Keratinocyte (primary cell): ENCODE results near the gene TAF11L3. TPM values are rescaled to one million over a fixed set of nuclear protein-coding genes. Genes with fewer than 3 reads are reported as not detected.
"Not testable (repeated sequence)": the region's sequence is repeated elsewhere in the genome, so short reads cannot be mapped to it uniquely, and the experiment has no call there.

ENCODE experiments used
- DNase-seq: peaks from one replicate; pipeline ENCODE4 v3.0.0-alpha.2; 2011; ENCODE audit warnings: low read depth, missing footprints, low spot score
- FAIRE-seq: peaks from 2 replicates; lab custom pipeline; 2011; peaks lifted over from hg19 to GRCh38; lab: Jason Lieb, UNC
- H2AFZ ChIP-seq: 2 replicates; pipeline ENCODE4 v1.6.0; 2012; ENCODE audit warnings: low read length, control low read depth, inconsistent platforms; ENCODE audit not compliant: control insufficient read depth
- H3K27ac ChIP-seq: 2 replicates; pipeline ENCODE4 v1.5.1; 2011; ENCODE audit warnings: low read length; ENCODE audit not compliant: control insufficient read depth, insufficient read depth
- H3K27me3 ChIP-seq: 3 replicates; pipeline ENCODE4 v1.6.0; 2011; ENCODE audit warnings: low read length; ENCODE audit not compliant: control insufficient read depth, insufficient read depth; ENCODE audit errors: extremely low read depth
- H3K36me3 ChIP-seq, 2 experiments: 2 replicates in 1 of 2; 3 replicates in 1 of 2; pipeline ENCODE4 v1.5.1; 2011; ENCODE audit warnings: low read length in 2 of 2, mild to moderate bottlenecking in 1 of 2; ENCODE audit not compliant: control insufficient read depth in 2 of 2, insufficient read depth in 2 of 2; ENCODE audit errors: extremely low read depth in 1 of 2
- H3K4me1 ChIP-seq: 3 replicates; pipeline ENCODE4 v1.5.1; 2011; ENCODE audit warnings: low read length; ENCODE audit not compliant: control insufficient read depth, insufficient read depth; ENCODE audit errors: extremely low read depth
- H3K4me2 ChIP-seq: 3 replicates; pipeline ENCODE4 v1.6.0; 2011; ENCODE audit warnings: low read depth, low read length; ENCODE audit not compliant: control insufficient read depth, insufficient read depth; ENCODE audit errors: extremely low read depth
- H3K4me3 ChIP-seq, 3 experiments: fragments of 200-600 bp in 1 of 3; sonication (generic) in 1 of 3; 2 replicates in 2 of 3; 3 replicates in 1 of 3; pipeline ENCODE4 v1.5.1; 2011 to 2016; ENCODE audit warnings: low read length in 3 of 3, mild to moderate bottlenecking in 3 of 3, control low read depth in 2 of 3, inconsistent platforms in 1 of 3, low read depth in 1 of 3, mixed read lengths in 1 of 3, mixed run types in 1 of 3, moderate library complexity in 1 of 3; ENCODE audit not compliant: control insufficient read depth in 2 of 3, insufficient read depth in 2 of 3; ENCODE audit errors: extremely low read depth in 1 of 3
- H3K79me2 ChIP-seq: 2 replicates; pipeline ENCODE4 v1.6.0; 2012; ENCODE audit warnings: low read length; ENCODE audit not compliant: control insufficient read depth, insufficient read depth
- H3K9ac ChIP-seq: 3 replicates; pipeline ENCODE4 v1.6.0; 2011; ENCODE audit warnings: low read length; ENCODE audit not compliant: control insufficient read depth, insufficient read depth; ENCODE audit errors: extremely low read depth
- H3K9me1 ChIP-seq: 3 replicates; pipeline ENCODE4 v1.6.0; 2011; ENCODE audit warnings: low read length; ENCODE audit not compliant: control insufficient read depth, insufficient read depth; ENCODE audit errors: extremely low read depth
- H3K9me3 ChIP-seq: 2 replicates; pipeline ENCODE4 v1.5.1; 2012; ENCODE audit warnings: low read depth, low read length; ENCODE audit not compliant: control insufficient read depth
- H4K20me1 ChIP-seq: 3 replicates; pipeline ENCODE4 v1.6.0; 2011; ENCODE audit warnings: low read length; ENCODE audit not compliant: control insufficient read depth, insufficient read depth; ENCODE audit errors: extremely low read depth
- CTCF ChIP-seq, 3 experiments: IDR thresholded peaks in 1 of 3; conservative IDR thresholded peaks in 1 of 3; optimal IDR thresholded peaks in 1 of 3; 2 replicates in 2 of 3; 3 replicates in 1 of 3; pipeline versions ENCODE3 to v1.5.1; 2011; ENCODE audit warnings: low read length in 3 of 3, mild to moderate bottlenecking in 3 of 3, moderate library complexity in 2 of 3, control low read depth in 1 of 3, inconsistent platforms in 1 of 3; ENCODE audit not compliant: insufficient read depth in 2 of 3; ENCODE audit errors: extremely low read depth in 1 of 3
- EZH2 ChIP-seq: IDR thresholded peaks from one replicate; pipeline ENCODE4 v1.6.1; 2012; ENCODE audit warnings: inconsistent platforms, mild to moderate bottlenecking, low read length, moderate library complexity
- dilution Hi-C: fragments of 300-500 bp; cut with MboI; formaldehyde crosslinking; loops from one replicate; pipeline ENCODE4 v1.7.0; 2020; ENCODE audit warnings: low sequenced_read_pairs; ENCODE audit not compliant: extremely low pct_ligation_motif_present
- polyA minus RNA-seq, 3 experiments: library from RNA; depleted of rRNA, polyadenylated mRNA; stranded (reverse); fragments of >200 nt; gene quantifications; 1 replicate in 1 of 3; 2 replicates in 1 of 3; 3 replicates in 1 of 3; pipeline ENCODE4 v1.2.3, GENCODE V29; 2011
- polyA plus RNA-seq, 5 experiments: library from polyadenylated mRNA; depleted of rRNA in 3 of 5; stranded (reverse) in 3 of 5; stranded (forward) in 1 of 5; unstranded in 1 of 5; fragments of >200 nt; gene quantifications; 1 replicate in 1 of 5; 2 replicates in 3 of 5; 3 replicates in 1 of 5; pipeline versions ENCODE4 v1.2.1 to v1.2.3, GENCODE V29; 2011 to 2012; ENCODE audit warnings: missing spikeins in 2 of 5, low read depth in 1 of 5, low replicate concordance in 1 of 5

Gene TAF11L3
- not detected in 3 replicates for polyA plus RNA-seq
- not detected for polyA plus RNA-seq (2011; ENCODE audit: low read depth)
- polyA plus RNA-seq (2011; cell fraction: cytosol; rRNA removed) = not detected in 2 replicates
- polyA plus RNA-seq (2011; cell fraction: nucleus; rRNA removed) = not detected in 2 replicates
- polyA plus RNA-seq (2012; ENCODE audit: low replicate concordance) = not detected in 2 replicates
- polyA minus RNA-seq = not detected in 3 replicates
- not detected for polyA minus RNA-seq (2011; cell fraction: cytosol; rRNA and poly(A)+ RNA removed)
- not detected in 2 replicates for polyA minus RNA-seq (2011; cell fraction: nucleus; rRNA and poly(A)+ RNA removed)

- H3K4me2 ChIP-seq, H3K27me3 ChIP-seq, H3K4me3 ChIP-seq, FAIRE-seq, DNase-seq, H4K20me1 ChIP-seq, H3K36me3 ChIP-seq, H3K9me1 ChIP-seq, H3K79me2 ChIP-seq, H3K9me3 ChIP-seq, H2AFZ ChIP-seq, H3K4me1 ChIP-seq, H3K27ac ChIP-seq, dilution Hi-C loops, H3K9ac ChIP-seq: not testable (repeated sequence)
Observed at GRCh38 chr5:17518067-17518466, at the start of gene TAF11L3. Gene TAF11L3 (plus strand): TSS chr5:17518367.

GRCh38 chr5:17470064-17470463 is 48.1 kb upstream of the TAF11L3 start:
- H3K4me1 ChIP-seq = no peaks in the 10 kb centered on the region
- DNase-seq = no peak
- H3K79me2 ChIP-seq = no peaks in the 10 kb centered on the region
- dilution Hi-C loops = no loop called here
- no peak overlapping the region for H2AFZ ChIP-seq
- no peak overlapping the region for H3K9ac ChIP-seq
- H3K9me1 ChIP-seq = no peaks in the 10 kb centered on the region
- FAIRE-seq = no peak
- no peaks in the 10 kb centered on the region for H3K36me3 ChIP-seq
- no peak overlapping the region for H3K27ac ChIP-seq
- no peaks in the 10 kb centered on the region for H4K20me1 ChIP-seq
- no peaks in the 10 kb centered on the region for H3K27me3 ChIP-seq
- H3K4me3 ChIP-seq = no peak overlapping the region
- no peak for TF ChIP-seq CTCF (optimal IDR thresholded peaks at IDR 0.05 in 1 of 3, IDR thresholded peaks at IDR 0.05 in 1 of 3, conservative IDR thresholded peaks at IDR 0.05 in 1 of 3; ENCODE audit: extremely low read depth in 1 of 3, insufficient read depth in 2 of 3, low read length in 3 of 3)
- TF ChIP-seq EZH2 = no peak
- H3K4me2 ChIP-seq = no peak overlapping the region
- no peaks in the 10 kb centered on the region for H3K9me3 ChIP-seq

- H3K4me1 ChIP-seq, dilution Hi-C loops, H3K27me3 ChIP-seq, H3K4me3 ChIP-seq, H3K9ac ChIP-seq, FAIRE-seq, H3K27ac ChIP-seq, H2AFZ ChIP-seq, H3K9me1 ChIP-seq, H3K36me3 ChIP-seq, DNase-seq, H3K4me2 ChIP-seq, H4K20me1 ChIP-seq, H3K9me3 ChIP-seq, H3K79me2 ChIP-seq: not testable (repeated sequence)
Observed at GRCh38 chr5:17475064-17475463, 43.1 kb upstream of the TAF11L3 start.
